ENCODE results near the gene OSGEP.

The OSGEP gene

GRCh38 chr14:20400965-20401593, 53.5 kb downstream of the OSGEP start:
- DNase-seq (ENCODE audit: low read depth): no peak
- TF ChIP-seq, protein P1, sequence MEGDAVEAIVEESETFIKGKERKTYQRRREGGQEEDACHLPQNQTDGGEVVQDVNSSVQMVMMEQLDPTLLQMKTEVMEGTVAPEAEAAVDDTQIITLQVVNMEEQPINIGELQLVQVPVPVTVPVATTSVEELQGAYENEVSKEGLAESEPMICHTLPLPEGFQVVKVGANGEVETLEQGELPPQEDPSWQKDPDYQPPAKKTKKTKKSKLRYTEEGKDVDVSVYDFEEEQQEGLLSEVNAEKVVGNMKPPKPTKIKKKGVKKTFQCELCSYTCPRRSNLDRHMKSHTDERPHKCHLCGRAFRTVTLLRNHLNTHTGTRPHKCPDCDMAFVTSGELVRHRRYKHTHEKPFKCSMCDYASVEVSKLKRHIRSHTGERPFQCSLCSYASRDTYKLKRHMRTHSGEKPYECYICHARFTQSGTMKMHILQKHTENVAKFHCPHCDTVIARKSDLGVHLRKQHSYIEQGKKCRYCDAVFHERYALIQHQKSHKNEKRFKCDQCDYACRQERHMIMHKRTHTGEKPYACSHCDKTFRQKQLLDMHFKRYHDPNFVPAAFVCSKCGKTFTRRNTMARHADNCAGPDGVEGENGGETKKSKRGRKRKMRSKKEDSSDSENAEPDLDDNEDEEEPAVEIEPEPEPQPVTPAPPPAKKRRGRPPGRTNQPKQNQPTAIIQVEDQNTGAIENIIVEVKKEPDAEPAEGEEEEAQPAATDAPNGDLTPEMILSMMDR (IDR thresholded peaks at IDR 0.05; ENCODE audit: low read length, missing control alignments): no peak
- no peak overlapping the region for H3K4me3 ChIP-seq (replicated peaks; ENCODE audit: low read depth, low read length)

DNA sequence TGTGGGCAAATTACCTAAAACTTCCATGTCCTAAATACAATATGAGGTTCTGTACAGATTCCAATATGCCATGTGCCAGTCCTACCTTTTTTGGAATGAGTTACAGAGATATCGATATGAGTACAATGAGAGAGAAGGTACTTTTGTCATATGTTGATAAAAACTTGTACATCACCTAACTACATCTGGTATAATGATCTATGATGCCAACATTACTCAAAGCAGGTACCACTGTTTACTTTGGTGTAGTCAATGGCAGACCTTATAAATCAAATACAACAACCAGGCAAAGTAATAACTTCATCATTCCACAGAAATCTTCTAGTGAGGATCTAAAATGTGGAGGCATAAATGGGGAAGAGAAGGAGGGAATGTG, 54.0 kb downstream of the OSGEP start:
- no peak overlapping the region for H3K4me3 ChIP-seq (replicated peaks; ENCODE audit: low read depth, low read length)
- DNase-seq (ENCODE audit: low read depth): no peak
- TF ChIP-seq, protein P1 (IDR thresholded peaks at IDR 0.05; ENCODE audit: low read length, missing control alignments): no peak

DNA sequence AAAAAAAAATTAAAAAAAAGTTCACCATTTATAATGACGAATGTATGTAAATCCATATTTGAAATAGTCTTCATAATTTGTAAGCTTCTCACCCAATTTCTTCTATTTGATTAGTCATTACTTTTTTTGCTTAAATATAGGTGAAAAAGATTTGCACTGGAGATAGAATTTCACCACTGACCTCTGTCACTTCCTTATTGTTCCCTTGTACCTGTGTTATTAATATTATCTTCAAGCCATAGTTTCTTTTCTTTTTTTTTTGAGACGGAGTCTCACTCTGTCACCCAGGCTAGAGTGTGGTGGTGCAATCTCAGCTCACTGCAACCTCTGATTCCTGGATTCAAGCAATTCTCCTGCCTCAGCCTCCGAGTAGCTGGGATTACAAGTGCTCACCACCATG, 57.1 kb downstream of the OSGEP start:
- TF ChIP-seq, protein P1 (IDR thresholded peaks at IDR 0.05; ENCODE audit: low read length, missing control alignments): no peak
- DNase-seq (ENCODE audit: low read depth): no peak
- H3K4me3 ChIP-seq (replicated peaks; ENCODE audit: low read depth, low read length): no peak overlapping the region

All from fibroblast of pulmonary artery (primary cell).